HG03135 (cell line): ENCODE data around the gene SLC26A6.

Experiments
- ATAC-seq: cut with Tn5 transposase; IDR thresholded peaks from one replicate; pipeline ENCODE4 v1.9.1; 2021; ENCODE audit warnings: mild to moderate bottlenecking, moderate library complexity; ENCODE audit not compliant: unreplicated experiment

The SLC26A6 gene

DNA sequence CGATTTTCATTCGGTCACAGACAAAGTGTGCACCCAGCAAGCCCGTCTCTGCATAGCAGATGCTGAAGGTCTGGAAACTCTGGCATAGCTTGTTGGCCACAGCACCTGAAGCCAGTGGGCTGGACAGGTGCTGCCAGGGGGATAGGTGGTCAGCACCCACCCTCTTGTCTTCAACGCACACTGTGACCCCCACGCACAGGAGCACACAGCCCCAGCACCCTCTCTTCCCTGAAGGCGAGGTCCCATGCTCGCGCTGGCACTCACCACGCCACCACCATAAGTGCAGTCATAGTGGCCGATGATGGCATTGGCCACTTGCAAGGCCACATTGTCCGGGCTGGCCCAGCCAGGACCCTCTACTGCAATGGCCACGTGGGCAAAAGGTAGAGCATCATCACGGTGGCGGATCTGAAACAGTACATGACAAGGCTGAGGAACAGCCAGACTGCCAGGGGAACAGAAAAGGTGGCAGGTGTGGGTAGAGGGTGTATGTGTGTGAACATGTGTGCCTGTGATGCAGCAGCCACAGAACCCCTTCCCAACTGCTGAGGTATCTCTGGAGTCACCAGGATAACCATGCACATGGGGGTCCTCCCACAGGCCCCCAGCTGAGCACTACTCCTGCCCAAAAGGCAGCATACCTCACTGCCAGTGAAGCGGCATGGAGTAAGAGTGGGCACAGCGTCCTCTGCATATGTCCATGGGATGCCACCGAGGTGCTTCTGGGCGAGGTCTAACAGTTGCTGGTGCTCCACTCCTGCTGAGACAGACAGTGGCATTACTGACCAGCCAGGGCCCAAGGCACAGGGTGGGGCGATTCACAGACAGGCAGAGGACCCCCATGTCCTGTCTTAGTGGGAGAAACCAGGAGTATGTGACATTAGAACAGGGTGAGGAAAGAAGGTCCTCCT, 34.3 kb downstream of the SLC26A6 start:
- ATAC-seq, result no peak

DNA sequence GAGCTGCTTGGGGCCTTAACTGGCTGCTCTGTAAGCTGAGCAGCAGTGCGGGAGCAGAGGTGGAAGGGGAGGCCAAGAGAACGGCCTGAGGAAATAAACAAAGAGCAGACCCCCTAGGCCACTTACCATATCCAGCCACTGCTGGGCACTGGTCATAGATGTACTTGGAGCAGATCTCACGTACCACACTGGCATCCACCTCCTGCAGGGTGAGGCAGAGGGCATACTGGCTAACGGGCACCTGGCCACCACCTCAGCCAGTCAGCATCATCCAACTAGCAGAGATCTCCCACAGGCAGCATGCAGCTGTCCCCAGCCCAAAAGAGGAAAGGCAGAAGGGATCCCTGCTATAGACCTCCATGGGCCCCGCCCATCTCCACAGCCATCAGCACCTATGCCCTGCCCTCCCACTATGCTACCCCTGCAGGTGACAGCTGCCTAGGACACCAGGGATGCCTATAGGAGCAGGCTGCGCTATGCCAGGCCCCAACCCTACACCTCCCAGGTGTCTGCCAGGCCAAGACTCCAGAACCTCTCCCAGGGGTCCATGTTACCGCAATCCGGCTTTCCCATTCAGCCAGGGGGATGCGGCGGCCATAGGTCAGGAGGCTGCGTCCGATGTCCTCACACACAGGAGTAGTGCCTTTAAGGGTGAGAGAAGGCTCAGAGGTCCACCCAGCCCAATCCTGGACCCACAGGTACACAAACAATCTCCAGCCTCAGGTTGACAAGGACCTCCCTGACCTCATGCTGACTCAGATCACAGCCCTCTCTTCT, 35.6 kb downstream of the SLC26A6 start:
- ATAC-seq, result no peak

DNA sequence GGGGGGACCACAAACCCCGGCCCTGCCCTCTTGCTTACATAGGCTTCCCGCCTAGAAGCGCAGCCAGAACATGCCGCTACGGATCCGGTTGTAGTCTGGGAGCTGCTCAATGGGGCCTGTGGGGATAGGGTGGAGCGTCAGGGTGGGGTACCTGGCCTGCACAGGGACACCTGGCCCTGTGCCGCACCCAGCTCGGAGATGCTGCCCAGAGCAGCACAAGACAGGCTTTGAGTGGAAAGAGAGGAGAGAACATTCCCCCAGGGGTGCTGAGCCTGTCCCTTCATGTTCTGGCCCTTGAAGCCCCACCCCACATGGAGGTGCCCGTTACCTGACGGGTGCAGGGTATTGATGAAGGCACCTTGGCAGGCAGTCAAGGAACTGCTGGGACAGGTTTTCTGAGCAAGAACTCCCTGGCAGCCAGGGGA, 36.2 kb downstream of the SLC26A6 start:
- no peak for ATAC-seq

DNA sequence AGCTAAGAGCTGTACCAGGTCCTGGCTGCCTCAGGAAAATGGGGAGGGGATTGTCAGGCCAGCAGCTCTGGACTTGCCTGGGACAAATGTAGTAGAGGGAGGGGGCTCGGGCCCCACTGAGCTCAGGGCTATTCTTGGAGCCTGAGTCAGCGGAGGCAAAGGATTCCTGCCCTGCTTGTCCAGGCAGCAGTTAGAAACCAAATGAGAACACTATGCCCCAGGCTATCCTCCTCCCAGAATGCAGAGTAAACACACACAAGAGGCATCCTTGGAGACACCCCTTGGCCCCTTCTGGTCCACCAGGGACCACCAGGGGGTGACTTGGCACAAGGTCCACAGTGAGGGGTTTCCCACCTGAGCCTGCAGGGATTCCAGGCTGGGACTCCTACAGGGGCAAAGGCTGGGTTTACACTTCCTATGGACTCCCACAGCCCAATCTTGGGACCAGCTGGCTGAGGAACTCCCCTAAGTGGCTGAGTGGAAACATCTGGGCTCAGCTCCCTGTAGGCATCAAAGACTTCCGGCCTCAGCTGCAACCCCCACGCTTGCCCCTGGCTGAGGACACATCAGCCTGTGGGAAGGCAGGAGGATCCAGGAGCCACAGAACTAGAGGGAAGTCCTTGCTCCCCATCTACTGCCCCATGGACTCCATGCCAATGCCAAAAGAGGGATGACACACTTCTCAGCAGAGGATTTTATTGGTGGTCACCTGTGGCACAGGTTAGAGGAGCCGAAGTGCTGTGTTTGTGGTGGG, 36.8 kb downstream of the SLC26A6 start:
- no peak for ATAC-seq

DNA sequence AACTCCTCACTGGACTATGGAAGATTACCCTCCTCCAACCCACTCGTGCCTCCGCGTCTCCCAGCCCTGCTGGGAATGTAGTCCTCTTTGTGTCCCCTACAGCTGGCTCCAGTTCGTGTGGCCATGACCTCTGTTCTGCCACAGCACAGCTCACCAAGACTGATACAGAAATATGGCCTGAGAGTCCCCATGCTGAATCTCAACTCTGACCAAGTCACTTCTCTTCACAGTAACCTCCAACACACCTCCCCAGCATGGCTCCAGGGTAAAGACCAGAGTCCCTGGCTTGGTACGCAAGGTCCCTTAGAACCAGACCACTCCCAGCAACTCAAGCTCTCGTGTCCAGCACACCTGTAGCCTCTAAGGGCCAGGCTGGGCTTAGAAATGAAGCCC, 37.9 kb downstream of the SLC26A6 start:
- no peak for ATAC-seq

DNA sequence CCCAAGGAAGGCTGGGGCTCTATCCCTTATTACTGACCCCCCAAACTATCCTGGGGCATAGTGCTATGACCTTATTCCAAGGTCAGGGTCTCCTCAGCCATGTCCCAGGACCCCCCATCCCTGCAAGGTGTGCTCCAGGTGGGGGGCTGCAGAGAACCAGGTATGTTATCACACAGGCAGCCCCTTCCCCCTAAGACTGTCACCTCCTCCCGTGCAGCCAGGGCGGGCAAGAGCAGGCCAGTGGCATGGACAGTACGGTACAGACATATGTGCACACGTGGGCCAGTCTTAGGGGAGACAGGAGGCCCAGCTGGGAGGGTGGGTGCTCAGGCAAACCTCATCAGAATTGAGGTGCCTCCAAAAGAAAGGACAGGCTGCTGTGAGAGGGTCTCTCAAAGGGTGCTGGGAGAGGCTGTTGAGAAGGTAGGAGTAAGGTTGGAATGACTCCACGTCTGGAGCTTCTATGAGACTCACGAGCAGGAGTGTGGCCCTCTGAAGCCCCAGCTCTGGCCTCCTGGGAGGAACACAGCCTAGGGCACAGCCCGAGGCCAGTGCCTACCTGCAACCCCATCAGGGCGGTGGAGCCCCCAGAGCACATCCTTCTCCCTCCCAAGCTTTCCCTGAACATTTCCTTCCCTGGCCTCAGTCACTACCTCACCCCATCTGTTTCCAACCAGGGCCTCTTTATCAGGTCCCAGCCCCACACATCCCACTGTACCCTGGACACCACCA, 38.4 kb downstream of the SLC26A6 start:
- ATAC-seq, result no peak

DNA sequence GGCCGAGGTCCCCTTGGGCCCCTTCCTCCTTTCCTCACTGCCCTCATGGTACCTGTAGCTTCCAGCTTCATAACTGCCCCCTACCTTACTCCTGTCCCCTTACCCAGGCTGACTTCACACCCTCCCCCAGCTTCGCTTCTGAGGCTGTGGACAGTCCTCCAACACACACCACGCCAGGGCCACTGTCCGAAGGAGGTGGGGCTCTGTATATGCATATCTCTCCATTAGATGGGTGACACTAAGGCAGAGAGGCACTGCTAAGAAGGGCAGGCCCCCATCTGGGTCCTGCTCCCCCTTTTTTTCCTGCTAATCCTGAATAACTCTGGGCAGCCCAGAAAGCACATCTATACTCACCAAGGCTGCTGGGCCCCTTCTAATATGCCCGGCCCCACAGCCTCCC, 39.1 kb downstream of the SLC26A6 start:
- no peak for ATAC-seq

DNA sequence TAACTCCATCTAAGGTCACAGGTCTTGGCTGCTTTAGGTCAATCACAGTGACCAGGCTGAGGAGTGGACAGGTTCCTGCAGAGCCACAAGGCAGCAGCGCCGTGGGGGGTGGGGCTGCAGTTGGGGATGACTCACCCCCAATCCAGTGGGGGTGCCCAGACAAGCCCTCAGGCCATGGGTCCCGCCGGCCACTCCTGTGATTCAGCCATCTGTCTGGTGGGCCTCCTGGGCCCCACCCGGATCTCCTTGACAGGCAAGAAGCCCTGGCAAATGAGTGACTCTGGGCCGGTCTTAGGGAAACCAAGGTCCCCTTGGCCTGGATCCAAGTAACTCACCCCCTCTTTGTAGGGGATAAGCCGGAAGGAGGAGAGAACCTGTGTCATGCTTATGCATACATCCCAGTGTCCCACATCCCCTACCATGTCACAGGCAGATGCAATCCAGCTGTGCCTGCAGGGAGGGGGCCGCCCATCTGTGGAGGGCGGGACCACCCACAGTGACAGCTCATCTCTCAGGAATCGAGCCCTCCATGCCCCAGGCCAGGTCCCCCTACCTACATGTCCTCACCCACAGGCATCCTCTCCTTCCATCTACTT, 39.6 kb downstream of the SLC26A6 start:
- ATAC-seq, result no peak

DNA sequence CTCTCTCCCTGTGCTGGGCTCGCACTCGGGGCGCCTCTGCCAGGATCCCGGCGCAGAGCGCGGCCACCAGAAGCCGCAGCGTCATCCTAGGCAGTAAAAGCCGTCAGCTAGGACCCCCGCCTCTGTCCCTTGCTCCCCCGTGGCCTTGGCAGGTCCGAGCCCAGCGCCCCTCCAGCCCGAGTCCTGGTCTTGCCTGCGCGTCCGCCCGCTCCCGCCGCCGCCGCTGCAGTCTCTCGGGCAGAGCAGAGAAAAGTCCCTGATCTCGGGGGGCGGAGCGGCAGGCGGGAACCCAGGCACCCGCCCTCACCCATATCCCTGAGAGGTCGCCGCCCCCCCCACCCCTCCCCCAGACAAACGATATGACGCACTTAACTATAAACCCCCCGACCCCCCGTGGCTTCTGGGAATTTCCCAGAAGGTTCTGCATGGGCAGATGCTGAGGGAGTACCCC, 40.2 kb downstream of the SLC26A6 start, which contains the start of gene COL7A1:
TSS of gene COL7A1 (minus strand) at position 255 of the 451 bp plus-strand sequence. CDS start at position 85, 170 bp downstream.
- no peak for ATAC-seq

DNA sequence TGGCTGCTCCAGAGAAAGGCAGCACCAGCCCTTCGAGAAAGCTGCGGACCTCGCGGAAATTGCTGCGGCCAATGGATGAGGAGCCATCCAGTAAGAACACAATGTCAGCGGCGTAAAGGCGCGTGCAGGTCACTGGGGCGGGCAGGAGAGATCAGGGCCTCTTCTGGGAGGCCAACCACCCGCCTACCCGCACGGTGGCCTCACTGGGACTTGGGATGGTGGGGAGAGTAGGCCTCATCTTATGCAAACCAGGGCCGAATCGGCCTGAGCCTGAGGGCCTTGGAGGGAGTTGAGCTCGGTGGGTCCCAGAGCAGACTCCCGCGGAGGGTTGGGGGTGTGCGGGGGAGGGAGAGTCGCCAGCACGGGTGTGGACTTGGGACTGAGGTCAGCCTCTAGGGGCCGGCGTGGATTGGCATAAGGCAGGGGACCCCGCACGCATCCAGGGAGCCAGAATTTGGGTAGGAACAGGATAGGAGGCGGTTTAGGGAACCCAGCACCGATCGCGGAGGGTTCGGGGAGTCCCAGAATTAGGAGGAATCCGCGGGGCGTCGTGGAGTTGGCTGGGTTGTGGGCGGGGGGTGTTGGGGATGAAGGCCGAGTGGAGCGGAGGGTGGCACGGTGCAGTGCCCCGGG, 40.7 kb downstream of the SLC26A6 start:
- ATAC-seq, result no peak

DNA sequence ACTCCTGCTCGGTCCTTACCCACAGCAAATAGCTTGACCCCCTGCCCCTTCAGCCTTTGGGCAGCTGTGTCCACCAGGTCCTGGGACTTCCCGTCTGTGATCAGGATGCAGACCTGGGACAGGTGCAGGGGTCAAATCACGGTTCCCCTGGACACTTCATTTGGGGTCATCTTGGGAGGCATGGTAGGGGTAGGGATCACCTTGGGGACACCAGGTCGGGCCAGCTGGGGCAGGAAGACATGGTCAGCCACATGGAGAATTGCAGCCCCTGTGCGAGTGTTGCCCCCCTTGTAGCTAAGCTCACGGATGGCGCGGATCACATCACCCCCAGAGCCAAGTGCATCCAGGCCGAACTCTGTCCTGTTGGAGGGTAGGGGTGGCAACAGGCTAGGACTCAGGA, 41.9 kb downstream of the SLC26A6 start:
- no peak for ATAC-seq

DNA sequence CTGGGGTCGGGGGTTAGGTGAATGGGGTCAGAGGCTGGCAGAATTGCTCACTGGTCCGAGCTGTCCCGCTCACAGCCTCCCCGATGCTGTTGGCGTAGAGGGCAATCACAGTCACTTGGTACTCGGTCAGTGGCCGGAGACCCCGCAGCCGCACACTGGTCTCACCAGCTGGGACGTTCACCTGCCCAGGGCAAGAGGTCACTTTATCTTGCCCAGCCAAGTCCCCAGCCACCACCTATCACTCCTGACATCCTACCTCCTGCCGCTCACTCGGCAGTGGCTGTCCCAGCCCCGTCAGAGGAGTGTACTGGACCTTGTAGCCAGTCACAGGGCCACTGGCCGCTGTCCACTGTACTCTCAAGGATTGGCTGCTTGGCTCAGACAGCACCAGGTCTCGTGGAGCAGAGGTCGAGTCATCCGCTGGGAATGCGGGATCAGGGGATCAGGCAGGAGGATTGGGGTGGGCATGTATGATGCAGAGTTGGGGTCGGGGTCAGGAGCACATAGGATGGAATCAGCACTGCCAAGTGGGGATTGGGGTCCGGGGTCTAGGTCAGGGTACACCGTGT, 42.7 kb downstream of the SLC26A6 start:
- ATAC-seq, result no peak

DNA sequence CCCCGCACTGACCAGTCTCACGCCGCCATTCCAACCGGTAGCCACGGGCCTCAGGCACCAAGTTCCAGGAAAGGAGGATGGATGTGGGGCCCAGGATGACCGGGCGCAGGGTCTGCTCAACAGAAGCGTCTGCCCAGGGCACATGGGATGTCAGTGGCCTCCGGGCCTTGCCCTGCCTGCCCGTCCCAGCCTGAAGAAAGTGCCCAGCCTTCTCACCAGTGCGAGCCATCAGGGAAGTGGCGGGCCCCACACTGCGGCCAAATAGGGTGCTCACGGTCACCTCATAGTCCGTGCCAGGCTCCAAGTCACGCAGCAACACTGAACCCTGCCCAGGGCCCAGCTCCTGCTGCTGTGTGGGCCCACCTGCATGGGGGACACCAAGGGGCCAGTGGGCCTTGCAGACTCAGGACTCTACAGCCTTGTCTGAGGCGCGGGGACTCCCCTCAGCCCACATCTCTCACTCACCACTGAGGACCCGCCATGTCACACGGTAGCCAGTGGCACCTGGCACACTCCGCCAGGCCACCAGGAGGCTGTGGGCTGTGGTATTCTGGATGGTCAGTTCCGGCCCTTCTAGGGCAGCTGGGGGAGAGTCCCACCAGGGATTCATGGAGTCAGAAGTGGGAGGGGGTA, 43.3 kb downstream of the SLC26A6 start:
- ATAC-seq, result no peak

DNA sequence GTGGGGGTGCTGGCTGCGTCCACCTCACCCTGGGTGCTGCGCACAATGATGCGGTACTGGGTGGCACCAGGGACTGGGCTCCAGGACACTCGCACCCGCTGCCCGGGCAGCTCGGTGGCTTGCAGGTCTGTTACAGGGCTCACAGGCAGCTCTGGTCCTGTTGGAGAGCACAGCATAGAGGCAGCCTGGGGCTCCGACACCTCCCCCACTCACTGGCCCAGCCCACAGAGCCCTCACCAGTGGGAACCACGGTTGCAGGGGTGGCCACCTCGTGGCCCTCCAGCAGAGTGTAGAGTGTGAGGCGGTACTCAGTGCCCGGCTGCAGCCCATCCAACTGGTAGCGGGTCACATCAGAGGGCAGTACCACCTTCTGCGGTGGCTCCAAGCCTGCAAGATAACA, 43.8 kb downstream of the SLC26A6 start:
- ATAC-seq, result no peak

DNA sequence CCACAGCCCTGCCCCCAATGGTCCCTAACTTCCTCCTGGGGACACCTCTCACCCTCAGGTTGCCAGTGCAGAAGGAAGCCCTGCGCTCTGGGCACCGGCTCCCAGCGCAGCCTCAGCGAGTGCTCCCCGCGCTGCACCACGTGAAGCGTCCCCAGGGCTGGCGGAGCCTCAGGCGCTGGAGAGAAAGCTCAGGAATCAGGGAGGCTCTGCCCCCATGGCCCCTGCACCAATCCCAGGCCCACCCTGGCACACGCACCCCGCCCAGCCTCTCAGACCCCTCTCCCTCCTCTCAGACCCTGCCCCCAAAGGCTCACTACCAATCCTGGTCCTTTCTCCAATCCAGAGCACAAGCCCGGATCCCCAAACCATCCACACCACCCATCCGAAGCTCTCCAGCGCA, 47.0 kb downstream of the SLC26A6 start:
- no peak for ATAC-seq

DNA sequence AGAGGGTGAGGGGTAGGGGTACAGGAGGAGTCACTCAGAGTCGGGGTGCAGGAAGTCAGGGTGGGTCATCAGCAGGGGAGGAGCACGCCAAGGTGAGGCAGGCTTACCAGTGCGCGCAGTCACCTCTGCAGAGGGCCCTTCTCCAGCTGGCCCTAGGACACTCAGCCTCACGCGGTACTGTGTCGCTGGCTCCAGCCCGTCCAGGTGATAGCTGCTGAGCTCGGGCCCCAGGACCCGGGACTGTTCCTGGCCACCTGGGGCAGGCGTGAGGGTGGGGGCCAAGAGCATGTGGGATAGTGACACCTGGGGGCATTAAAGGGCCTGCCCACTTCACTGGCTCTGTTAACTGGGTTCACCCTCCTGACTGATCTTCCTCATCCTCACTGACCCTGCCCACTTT, 47.6 kb downstream of the SLC26A6 start:
- ATAC-seq, result no peak

DNA sequence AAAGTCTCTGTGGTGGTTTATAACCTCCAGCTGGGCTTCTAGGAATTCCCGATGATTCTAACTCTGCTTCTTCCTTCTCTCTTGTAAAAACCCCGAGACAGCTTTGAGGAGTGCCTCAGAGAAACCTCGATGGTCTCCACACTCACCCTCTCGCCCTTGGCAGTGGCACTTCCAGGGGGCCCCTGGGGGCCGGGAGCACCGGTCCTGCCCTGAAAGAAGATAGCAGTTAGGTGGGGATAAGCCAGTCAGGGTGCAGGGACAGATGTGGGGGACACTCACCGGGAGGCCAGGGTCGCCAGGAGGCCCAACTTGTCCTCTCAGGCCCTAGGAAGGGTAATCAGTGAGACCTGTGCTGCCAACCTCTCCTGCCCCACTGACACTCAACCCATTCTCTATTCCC, 49.9 kb downstream of the SLC26A6 start:
- no peak for ATAC-seq

DNA sequence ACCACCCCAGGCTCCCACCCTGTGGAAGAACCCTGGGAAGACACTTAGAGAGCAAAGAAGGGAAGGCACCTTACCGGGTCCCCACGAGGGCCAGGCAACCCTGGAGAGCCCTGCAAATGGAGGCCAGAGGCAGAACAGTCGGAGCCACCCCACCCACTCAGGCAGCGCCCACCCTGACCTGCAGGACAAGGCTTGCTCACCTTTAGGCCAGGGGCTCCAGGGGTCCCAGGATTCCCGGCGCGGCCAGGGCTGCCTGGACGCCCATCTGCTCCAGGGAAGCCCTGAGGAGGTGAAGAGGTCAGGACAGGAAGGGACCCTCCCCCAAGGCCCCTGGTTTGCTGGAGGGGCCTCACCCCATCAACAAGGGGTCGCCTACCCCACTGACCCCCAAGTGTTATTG, 50.4 kb downstream of the SLC26A6 start:
- no peak for ATAC-seq
